GM23338 (cell line): ENCODE results near the gene KANK3. TPM values are rescaled to one million over a fixed set of nuclear protein-coding genes. Genes with fewer than 3 reads are reported as not detected.

Experiments used
- ATAC-seq: fragments of 200-7000 bp; cut with Tn5 transposase; 3 replicates; pipeline ENCODE4 v1.9.1; 2020
- DNase-seq: peaks from one replicate; pipeline ENCODE4 v3.0.0-alpha.2; 2015; ENCODE audit warnings: low spot score
- H2AFZ ChIP-seq: fragments of 200-600 bp; sonication (generic); 2 replicates; pipeline ENCODE4 v1.8.0; 2016; ENCODE audit warnings: antibody characterized with exemption, mild to moderate bottlenecking, moderate library complexity
- H3F3A ChIP-seq: fragments of 200-600 bp; sonication (generic); replicated peaks from 2 replicates; pipeline ENCODE4 v1.8.0; 2017; ENCODE audit warnings: antibody characterized with exemption, mixed run types, low read depth
- H3K27ac ChIP-seq: fragments of 200-600 bp; sonication (generic); 2 replicates; pipeline ENCODE4 v1.6.1; 2016; ENCODE audit warnings: low read depth
- H3K27me3 ChIP-seq: fragments of 200-600 bp; sonication (generic); 2 replicates; pipeline ENCODE4 v1.8.0; 2016; ENCODE audit warnings: mild to moderate bottlenecking, mixed run types, moderate library complexity; ENCODE audit not compliant: insufficient read depth
- H3K36me3 ChIP-seq: fragments of 200-600 bp; sonication (generic); 2 replicates; pipeline ENCODE4 v1.8.0; 2016; ENCODE audit warnings: mild to moderate bottlenecking; ENCODE audit not compliant: insufficient read depth
- H3K4me1 ChIP-seq: fragments of 200-600 bp; sonication (generic); 2 replicates; pipeline ENCODE4 v1.8.0; 2016; ENCODE audit warnings: mild to moderate bottlenecking, moderate library complexity; ENCODE audit not compliant: insufficient read depth
- H3K4me2 ChIP-seq: fragments of 200-600 bp; sonication (generic); 2 replicates; pipeline ENCODE4 v1.7.1; 2017; ENCODE audit warnings: mixed run types
- H3K4me3 ChIP-seq: fragments of 200-600 bp; sonication (generic); 2 replicates; pipeline ENCODE4 v1.6.1; 2016; ENCODE audit warnings: mixed run types
- H3K79me2 ChIP-seq: fragments of 200-600 bp; sonication (generic); replicated peaks from 2 replicates; pipeline ENCODE4 v1.8.0; 2017; ENCODE audit warnings: mild to moderate bottlenecking; ENCODE audit not compliant: insufficient read depth
- H3K9me2 ChIP-seq: fragments of 200-600 bp; sonication (generic); 2 replicates; pipeline ENCODE4 v1.8.0; 2017; ENCODE audit not compliant: insufficient read depth
- H4K20me1 ChIP-seq: fragments of 200-600 bp; sonication (generic); replicated peaks from 2 replicates; pipeline ENCODE4 v1.8.0; 2017; ENCODE audit warnings: mild to moderate bottlenecking; ENCODE audit not compliant: insufficient read depth
- H3K27ac Mint-ChIP-seq: 2 replicates; pipeline ENCODE4 v1.8.0; 2020; ENCODE audit warnings: inconsistent platforms, mild to moderate bottlenecking, moderate library complexity, mixed read lengths
- H3K27me3 Mint-ChIP-seq: 3 replicates; pipeline ENCODE4 v1.8.0; 2022; ENCODE audit warnings: low read depth, mild to moderate bottlenecking, moderate library complexity, mixed read lengths, inconsistent platforms; ENCODE audit not compliant: insufficient read depth, poor library complexity
- H3K36me3 Mint-ChIP-seq: 3 replicates; pipeline ENCODE4 v1.8.0; 2021; ENCODE audit warnings: low read depth, mild to moderate bottlenecking, inconsistent platforms, moderate library complexity, mixed read lengths
- H3K4me1 Mint-ChIP-seq: 3 replicates; pipeline ENCODE4 v1.8.0; 2020; ENCODE audit warnings: mild to moderate bottlenecking, inconsistent platforms, mixed read lengths
- H3K4me3 Mint-ChIP-seq: 3 replicates; pipeline ENCODE4 v1.8.0; 2021; ENCODE audit warnings: moderate library complexity, mild to moderate bottlenecking, inconsistent platforms, mixed read lengths
- H3K9me3 Mint-ChIP-seq: 3 replicates; pipeline ENCODE4 v1.8.0; 2020; ENCODE audit warnings: moderate library complexity, mild to moderate bottlenecking, inconsistent platforms, mixed read lengths
- EZH2 ChIP-seq: fragments of 200-600 bp; sonication (generic); IDR thresholded peaks from one replicate; pipeline ENCODE4 v1.8.0; 2017; ENCODE audit warnings: antibody characterized with exemption, mild to moderate bottlenecking, low read depth; ENCODE audit not compliant: unreplicated experiment
- EZH2phosphoT487 ChIP-seq: fragments of 200-600 bp; sonication (generic); IDR thresholded peaks from one replicate; pipeline ENCODE4 v1.8.1; 2018; ENCODE audit warnings: antibody characterized with exemption; ENCODE audit not compliant: unreplicated experiment
- JUNB ChIP-seq: IDR thresholded peaks from one replicate; pipeline ENCODE4 v1.6.1; 2016; ENCODE audit warnings: antibody characterized with exemption; ENCODE audit not compliant: unreplicated experiment
- ZNF114 ChIP-seq: fragments of 250-450 bp; sonication (Bioruptor Pico); IDR thresholded peaks from 2 replicates; pipeline ENCODE4 v1.5.0; 2020; ENCODE audit warnings: mild to moderate bottlenecking, moderate library complexity
- ZNF331 ChIP-seq: fragments of 250-450 bp; sonication (Bioruptor Pico); IDR thresholded peaks from 2 replicates; pipeline ENCODE4 v1.5.0; 2020; ENCODE audit warnings: low read depth, mild to moderate bottlenecking, moderate library complexity
- polyA plus RNA-seq: library from polyadenylated mRNA; unstranded; fragments of >200 nt; fragmentation: Nextera tagmentation; extraction: Ambion mirVana; gene quantifications from 2 replicates; pipeline ENCODE4 v1.2.1, GENCODE V29; 2016
- total RNA-seq: library from RNA; depleted of rRNA; stranded (reverse); fragments of >200 nt; shearing (Covaris generic); gene quantifications from 2 replicates; pipeline ENCODE4 v1.2.3, GENCODE V29; 2014
- TF ChIP-seq, protein P1 (sequence below): fragments of 250-450 bp; sonication (Bioruptor Pico); IDR thresholded peaks from 2 replicates; pipeline ENCODE4 v1.5.0; 2020; ENCODE audit warnings: mild to moderate bottlenecking, moderate library complexity
- TF ChIP-seq, protein P2 (sequence below), 2 experiments: fragments of 200-600 bp in 1 of 2; sonication (generic) in 1 of 2; conservative IDR thresholded peaks; 2 replicates each; pipeline versions ENCODE4 v1.5.1 to v1.6.1; 2016 to 2017; ENCODE audit warnings: antibody characterized with exemption in 2 of 2, low read depth in 2 of 2, mild to moderate bottlenecking in 2 of 2, moderate library complexity in 1 of 2
- TF ChIP-seq, protein P3 (sequence below): IDR thresholded peaks from 2 replicates; pipeline ENCODE4 v1.6.1; 2016; ENCODE audit warnings: antibody characterized with exemption
- TF ChIP-seq, protein P4 (sequence below): IDR thresholded peaks from one replicate; pipeline ENCODE4 v1.6.1; 2018; ENCODE audit warnings: antibody characterized with exemption; ENCODE audit not compliant: unreplicated experiment

The KANK3 gene
- total and polyA plus RNA-seq, 2 experiments from 2014 or later = 2.0 to 9.3 TPM

DNA sequence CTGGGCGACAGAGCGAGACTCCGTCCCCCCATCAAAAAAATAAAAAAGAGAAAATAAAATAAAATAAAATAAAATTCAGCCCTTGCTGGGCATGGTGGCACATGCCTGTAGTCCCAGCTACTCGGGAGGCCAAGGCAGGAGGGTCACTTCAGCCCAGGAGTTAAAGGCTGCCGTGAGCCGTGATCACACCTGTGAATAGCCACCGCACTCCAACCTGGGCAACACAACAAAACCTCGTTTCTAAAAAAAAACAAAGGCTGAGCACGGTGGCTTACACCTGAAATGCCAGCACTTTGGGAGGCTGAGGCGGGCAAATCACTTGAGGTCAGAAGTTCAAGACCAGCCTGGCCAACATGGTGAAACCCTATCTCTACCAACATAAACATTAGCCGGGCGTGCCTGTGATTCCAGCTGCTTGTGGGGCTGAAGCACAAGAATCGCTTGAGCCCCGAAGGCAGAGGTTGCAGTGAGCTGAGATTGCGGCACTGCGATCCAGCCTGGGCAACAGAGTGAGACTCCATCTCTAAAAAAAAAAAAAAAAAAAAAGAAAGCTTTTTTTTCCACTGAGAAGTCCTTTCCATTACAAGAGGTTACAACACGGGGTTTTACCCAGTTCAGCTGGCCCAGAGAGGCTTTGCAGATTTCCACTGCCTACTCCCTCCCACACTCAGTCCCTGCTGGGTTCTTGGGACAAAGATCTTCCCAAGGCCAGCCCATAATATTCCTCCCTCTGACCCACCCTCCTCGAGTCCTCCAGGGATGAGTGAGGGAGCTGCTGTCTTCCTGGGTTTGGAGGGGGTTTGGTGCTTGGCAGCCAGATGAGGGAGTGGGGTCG is 27.3 kb upstream of the KANK3 start:
- Histone ChIP-seq H3K27ac (no peak overlapping the region), H4K20me1 (no peaks in the 10 kb centered on the region), H3K9me2 (no peaks in the 10 kb centered on the region), H3F3A (0 out of 2 replicates have a peak, but pooled peaks cover 2% of the 10 kb centered on the region), H3K79me2 (no peaks in the 10 kb centered on the region), H3K27me3 (peaks cover 15% of the 10 kb centered on the region), H3K4me2 (no peak overlapping the region), H3K4me3 (no peak overlapping the region), H3K4me1 (no peaks in the 10 kb centered on the region; the same call in 1 of the 2 replicates), H2AFZ (no peak overlapping the region), H3K36me3 (no peaks in the 10 kb centered on the region)
- Mint-ChIP-seq H3K4me3 (no peak overlapping the region), H3K27ac (no peak overlapping the region), H3K9me3 (peaks cover 2% of the 10 kb centered on the region; the same call in 1 of the 3 replicates), H3K4me1 (peaks cover 16% of the 10 kb centered on the region), H3K27me3 (peaks cover 25% of the 10 kb centered on the region), H3K36me3 (peaks cover 8% of the 10 kb centered on the region; the same call in 2 of the 3 replicates)
- TF ChIP-seq EZH2phosphoT487 (no peak), JUNB (no peak), EZH2 (no peak), ZNF331 (CRISPR knock-in tag) (no peak), ZNF114 (CRISPR knock-in tag) (no peak)
- TF ChIP-seq, protein P1, sequence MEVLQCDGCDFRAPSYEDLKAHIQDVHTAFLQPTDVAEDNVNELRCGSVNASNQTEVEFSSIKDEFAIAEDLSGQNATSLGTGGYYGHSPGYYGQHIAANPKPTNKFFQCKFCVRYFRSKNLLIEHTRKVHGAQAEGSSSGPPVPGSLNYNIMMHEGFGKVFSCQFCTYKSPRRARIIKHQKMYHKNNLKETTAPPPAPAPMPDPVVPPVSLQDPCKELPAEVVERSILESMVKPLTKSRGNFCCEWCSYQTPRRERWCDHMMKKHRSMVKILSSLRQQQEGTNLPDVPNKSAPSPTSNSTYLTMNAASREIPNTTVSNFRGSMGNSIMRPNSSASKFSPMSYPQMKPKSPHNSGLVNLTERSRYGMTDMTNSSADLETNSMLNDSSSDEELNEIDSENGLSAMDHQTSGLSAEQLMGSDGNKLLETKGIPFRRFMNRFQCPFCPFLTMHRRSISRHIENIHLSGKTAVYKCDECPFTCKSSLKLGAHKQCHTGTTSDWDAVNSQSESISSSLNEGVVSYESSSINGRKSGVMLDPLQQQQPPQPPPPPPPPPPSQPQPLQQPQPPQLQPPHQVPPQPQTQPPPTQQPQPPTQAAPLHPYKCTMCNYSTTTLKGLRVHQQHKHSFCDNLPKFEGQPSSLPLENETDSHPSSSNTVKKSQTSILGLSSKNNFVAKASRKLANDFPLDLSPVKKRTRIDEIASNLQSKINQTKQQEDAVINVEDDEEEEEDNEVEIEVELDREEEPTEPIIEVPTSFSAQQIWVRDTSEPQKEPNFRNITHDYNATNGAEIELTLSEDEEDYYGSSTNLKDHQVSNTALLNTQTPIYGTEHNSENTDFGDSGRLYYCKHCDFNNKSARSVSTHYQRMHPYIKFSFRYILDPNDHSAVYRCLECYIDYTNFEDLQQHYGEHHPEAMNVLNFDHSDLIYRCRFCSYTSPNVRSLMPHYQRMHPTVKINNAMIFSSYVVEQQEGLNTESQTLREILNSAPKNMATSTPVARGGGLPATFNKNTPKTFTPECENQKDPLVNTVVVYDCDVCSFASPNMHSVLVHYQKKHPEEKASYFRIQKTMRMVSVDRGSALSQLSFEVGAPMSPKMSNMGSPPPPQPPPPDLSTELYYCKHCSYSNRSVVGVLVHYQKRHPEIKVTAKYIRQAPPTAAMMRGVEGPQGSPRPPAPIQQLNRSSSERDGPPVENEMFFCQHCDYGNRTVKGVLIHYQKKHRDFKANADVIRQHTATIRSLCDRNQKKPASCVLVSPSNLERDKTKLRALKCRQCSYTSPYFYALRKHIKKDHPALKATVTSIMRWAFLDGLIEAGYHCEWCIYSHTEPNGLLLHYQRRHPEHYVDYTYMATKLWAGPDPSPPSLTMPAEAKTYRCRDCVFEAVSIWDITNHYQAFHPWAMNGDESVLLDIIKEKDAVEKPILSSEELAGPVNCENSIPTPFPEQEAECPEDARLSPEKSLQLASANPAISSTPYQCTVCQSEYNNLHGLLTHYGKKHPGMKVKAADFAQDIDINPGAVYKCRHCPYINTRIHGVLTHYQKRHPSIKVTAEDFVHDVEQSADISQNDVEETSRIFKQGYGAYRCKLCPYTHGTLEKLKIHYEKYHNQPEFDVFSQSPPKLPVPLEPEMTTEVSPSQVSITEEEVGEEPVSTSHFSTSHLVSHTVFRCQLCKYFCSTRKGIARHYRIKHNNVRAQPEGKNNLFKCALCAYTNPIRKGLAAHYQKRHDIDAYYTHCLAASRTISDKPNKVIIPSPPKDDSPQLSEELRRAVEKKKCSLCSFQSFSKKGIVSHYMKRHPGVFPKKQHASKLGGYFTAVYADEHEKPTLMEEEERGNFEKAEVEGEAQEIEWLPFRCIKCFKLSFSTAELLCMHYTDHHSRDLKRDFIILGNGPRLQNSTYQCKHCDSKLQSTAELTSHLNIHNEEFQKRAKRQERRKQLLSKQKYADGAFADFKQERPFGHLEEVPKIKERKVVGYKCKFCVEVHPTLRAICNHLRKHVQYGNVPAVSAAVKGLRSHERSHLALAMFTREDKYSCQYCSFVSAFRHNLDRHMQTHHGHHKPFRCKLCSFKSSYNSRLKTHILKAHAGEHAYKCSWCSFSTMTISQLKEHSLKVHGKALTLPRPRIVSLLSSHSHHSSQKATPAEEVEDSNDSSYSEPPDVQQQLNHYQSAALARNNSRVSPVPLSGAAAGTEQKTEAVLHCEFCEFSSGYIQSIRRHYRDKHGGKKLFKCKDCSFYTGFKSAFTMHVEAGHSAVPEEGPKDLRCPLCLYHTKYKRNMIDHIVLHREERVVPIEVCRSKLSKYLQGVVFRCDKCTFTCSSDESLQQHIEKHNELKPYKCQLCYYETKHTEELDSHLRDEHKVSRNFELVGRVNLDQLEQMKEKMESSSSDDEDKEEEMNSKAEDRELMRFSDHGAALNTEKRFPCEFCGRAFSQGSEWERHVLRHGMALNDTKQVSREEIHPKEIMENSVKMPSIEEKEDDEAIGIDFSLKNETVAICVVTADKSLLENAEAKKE (CRISPR knock-in tag) = no peak
- TF ChIP-seq, protein P2, sequence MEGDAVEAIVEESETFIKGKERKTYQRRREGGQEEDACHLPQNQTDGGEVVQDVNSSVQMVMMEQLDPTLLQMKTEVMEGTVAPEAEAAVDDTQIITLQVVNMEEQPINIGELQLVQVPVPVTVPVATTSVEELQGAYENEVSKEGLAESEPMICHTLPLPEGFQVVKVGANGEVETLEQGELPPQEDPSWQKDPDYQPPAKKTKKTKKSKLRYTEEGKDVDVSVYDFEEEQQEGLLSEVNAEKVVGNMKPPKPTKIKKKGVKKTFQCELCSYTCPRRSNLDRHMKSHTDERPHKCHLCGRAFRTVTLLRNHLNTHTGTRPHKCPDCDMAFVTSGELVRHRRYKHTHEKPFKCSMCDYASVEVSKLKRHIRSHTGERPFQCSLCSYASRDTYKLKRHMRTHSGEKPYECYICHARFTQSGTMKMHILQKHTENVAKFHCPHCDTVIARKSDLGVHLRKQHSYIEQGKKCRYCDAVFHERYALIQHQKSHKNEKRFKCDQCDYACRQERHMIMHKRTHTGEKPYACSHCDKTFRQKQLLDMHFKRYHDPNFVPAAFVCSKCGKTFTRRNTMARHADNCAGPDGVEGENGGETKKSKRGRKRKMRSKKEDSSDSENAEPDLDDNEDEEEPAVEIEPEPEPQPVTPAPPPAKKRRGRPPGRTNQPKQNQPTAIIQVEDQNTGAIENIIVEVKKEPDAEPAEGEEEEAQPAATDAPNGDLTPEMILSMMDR (conservative IDR thresholded peaks at IDR 0.05; ENCODE audit: low read depth in 2 of 2) = no peak
- TF ChIP-seq, protein P3, sequence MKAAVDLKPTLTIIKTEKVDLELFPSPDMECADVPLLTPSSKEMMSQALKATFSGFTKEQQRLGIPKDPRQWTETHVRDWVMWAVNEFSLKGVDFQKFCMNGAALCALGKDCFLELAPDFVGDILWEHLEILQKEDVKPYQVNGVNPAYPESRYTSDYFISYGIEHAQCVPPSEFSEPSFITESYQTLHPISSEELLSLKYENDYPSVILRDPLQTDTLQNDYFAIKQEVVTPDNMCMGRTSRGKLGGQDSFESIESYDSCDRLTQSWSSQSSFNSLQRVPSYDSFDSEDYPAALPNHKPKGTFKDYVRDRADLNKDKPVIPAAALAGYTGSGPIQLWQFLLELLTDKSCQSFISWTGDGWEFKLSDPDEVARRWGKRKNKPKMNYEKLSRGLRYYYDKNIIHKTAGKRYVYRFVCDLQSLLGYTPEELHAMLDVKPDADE = no peak
- TF ChIP-seq, protein P4, sequence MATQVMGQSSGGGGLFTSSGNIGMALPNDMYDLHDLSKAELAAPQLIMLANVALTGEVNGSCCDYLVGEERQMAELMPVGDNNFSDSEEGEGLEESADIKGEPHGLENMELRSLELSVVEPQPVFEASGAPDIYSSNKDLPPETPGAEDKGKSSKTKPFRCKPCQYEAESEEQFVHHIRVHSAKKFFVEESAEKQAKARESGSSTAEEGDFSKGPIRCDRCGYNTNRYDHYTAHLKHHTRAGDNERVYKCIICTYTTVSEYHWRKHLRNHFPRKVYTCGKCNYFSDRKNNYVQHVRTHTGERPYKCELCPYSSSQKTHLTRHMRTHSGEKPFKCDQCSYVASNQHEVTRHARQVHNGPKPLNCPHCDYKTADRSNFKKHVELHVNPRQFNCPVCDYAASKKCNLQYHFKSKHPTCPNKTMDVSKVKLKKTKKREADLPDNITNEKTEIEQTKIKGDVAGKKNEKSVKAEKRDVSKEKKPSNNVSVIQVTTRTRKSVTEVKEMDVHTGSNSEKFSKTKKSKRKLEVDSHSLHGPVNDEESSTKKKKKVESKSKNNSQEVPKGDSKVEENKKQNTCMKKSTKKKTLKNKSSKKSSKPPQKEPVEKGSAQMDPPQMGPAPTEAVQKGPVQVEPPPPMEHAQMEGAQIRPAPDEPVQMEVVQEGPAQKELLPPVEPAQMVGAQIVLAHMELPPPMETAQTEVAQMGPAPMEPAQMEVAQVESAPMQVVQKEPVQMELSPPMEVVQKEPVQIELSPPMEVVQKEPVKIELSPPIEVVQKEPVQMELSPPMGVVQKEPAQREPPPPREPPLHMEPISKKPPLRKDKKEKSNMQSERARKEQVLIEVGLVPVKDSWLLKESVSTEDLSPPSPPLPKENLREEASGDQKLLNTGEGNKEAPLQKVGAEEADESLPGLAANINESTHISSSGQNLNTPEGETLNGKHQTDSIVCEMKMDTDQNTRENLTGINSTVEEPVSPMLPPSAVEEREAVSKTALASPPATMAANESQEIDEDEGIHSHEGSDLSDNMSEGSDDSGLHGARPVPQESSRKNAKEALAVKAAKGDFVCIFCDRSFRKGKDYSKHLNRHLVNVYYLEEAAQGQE = no peak
- DNase-seq = no peak
- no peak for ATAC-seq
